Measurements from ENCODE around the gene CAPN11.
A peak's percentile ranks its signal among the peaks of the same experiment; 100 is the strongest.
"Not testable (repeated sequence)": the region's sequence is repeated elsewhere in the genome, so short reads cannot be mapped to it uniquely, and the experiment has no call there.

Gene CAPN11

GRCh38 chr6:44132476-44132875 lies 26.1 kb upstream of the CAPN11 start:
- DNase-seq = no peak

GRCh38 chr6:44133003-44133931 lies 25.4 kb upstream of the CAPN11 start:
- no peak for DNase-seq

GRCh38 chr6:44133981-44134711 lies 24.5 kb upstream of the CAPN11 start:
- no peak for DNase-seq

DNA sequence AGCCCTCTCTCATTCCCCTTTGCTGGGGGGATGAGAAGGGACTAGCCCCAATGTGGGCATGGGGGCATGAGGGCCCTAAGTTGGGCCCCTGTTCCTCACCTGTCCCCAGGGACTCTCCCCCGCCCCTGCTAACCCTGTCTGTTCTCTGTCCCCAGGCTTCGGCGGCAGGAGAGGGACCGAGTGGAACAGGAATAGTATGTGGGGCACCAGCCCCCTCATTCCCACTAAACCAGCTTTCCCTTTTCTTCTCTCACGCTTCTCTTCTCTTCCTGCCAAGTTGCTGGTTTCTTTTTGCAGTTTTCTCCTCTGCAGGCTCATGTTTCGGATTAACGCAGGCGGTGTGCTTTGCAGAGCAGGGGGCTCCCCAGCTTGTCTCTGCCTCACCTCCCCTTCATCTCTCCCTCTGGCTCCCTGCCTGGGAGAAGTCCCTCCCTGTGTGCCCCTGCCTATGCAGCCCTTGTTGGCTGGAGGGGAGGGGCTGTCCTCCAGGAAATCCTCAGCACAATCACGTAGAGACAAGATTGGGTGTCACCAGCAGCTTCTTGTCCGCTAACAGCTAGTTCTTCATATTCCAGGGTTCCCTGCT lies 23.4 kb upstream of the CAPN11 start:
- no peak for DNase-seq

- no peak for DNase-seq
Observed at GRCh38 chr6:44135875-44136274, 22.7 kb upstream of the CAPN11 start.

- no peak for DNase-seq
Observed at GRCh38 chr6:44138717-44139350, 19.8 kb upstream of the CAPN11 start.

DNA sequence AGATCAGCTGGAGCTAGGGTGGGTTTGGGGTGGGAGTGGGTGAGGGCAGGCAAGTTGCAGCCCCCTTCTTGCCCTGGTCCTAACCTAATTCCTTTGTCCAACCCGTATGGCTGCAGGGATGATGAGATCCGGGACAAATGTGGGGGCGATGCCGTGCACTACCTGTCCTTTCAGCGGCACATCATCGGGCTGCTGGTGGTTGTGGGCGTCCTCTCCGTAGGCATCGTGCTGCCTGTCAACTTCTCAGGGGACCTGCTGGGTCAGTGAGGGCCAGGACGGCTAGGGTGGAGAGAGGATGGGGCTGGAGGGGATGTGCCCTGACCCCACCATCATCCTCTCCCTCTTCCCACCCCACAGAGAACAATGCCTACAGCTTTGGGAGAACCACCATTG lies 19.3 kb upstream of the CAPN11 start:
- DNase-seq = no peak

DNA sequence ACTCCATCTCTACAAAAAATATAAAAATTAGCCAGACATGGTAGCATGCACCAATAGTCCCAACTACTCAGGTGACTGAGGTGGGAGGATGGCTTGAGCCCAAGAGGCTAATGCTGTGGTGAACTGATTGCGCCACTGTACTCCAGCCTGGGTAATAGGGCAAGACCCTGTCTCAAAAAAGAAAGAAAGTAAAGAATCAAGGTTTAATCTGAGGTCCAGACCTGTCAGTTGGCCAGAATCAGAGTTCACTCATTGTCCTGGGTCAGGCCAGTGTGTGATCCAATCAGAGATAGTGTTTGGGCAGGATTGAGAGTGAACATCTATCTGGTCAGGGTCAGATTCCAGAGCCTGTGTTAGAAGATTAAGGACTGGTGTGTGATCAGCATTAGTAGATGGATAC lies 15.8 kb upstream of the CAPN11 start:
- DNase-seq = no peak

DNA sequence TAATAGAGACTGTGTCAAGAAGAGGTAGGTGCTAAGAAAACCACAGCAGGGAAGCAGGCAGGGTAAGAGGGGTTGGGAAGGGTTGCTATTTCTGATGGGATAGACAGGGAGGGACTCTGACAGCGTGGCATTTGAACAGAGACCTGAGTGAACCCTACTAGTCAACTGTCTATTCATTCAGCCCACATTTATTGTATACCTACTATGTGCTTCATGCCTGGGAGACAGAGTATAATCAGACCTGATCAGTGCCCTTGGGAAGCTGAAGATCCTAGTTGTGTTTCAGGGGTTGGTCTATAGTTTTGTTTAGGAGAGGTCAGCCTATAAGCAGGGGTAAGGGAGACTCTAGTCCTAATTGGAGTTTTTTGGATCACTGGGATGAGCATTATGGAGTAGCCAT lies 14.9 kb upstream of the CAPN11 start:
- no peak for DNase-seq

- DNase-seq = not testable (repeated sequence)
Observed at GRCh38 chr6:44144536-44144935, 14.1 kb upstream of the CAPN11 start.

DNA sequence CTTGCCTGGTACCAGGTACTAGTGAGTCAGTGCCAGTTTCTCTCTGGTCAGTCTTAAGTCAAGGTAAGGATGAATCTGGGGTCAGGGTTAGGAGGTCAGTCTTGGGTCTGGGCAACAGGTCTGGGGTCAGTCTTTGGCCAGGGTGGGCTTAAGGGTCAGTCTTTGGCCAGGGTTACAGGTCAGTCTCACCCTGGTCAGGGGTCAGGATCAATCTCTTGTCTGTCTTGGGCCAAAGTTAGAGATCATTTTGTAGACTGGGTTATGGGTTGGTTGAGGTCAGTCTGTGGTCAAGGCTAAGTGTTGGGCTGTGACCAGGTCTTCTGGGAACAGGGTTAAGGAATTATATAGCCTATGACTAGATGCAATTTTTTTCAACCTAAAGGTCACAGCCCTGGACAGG lies 12.8 kb upstream of the CAPN11 start:
- DNase-seq = no peak

GRCh38 chr6:44146685-44147084 lies 11.9 kb upstream of the CAPN11 start:
- DNase-seq = no peak

- DNase-seq = no peak
Observed at GRCh38 chr6:44147256-44147655, 11.4 kb upstream of the CAPN11 start.

DNA sequence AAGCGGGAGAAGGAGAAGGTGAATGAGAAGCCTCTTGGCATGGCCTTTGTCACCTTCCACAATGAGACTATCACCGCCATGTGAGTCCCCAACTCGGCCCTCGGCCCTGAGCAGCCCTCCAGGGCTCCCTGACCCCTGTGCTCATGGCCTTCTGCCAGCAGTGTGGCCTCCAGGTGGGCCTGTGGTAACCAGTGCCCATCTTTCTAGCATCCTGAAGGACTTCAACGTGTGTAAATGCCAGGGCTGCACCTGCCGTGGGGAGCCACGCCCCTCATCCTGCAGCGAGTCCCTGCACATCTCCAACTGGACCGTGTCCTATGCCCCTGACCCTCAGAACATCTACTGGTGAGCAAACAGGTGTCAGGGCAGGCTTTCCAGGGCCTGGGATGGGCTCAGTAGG lies 10.3 kb upstream of the CAPN11 start:
- DNase-seq = no peak

GRCh38 chr6:44149369-44150012 lies 9.1 kb upstream of the CAPN11 start:
- DNase-seq = no peak

- DNase-seq = no peak
Observed at GRCh38 chr6:44150317-44150917, 8.2 kb upstream of the CAPN11 start.

DNA sequence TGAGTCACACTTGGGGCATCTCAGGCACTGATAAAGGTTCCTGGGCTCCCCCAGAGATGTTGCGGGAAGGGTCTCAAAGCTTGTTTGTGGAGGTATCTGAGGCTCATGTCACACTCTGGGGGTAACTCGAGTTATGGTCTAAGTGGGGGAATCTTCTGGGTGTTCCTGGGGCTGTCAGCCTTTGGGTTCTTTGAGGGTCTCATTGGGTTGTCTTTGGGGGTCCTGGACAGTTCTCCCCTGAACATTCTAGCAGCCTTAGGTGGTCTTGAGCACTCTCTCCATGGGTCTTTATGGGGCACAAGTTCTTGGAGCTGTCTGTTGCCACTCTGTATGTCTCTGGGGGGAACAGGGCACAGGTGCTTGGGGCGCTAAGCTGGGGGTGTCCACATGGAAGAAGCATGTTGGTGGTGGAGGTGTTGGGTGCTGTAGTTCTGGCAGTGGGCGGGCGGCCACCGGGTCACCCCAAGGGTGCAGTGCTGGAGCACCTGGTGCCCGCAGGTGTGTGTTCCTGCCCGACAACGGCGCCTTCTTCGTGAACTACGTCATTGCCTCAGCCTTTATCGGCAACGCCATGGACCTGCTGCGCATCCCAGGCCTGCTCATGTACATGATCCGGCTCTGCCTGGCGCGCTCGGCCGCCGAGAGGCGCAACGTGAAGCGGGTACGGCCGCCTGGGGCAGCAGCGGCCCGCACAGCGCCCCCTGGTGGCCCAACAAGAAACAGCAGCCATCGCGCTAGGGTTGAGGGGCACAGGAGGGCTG lies 7.1 kb upstream of the CAPN11 start:
- DNase-seq = peak; percentile 47

DNA sequence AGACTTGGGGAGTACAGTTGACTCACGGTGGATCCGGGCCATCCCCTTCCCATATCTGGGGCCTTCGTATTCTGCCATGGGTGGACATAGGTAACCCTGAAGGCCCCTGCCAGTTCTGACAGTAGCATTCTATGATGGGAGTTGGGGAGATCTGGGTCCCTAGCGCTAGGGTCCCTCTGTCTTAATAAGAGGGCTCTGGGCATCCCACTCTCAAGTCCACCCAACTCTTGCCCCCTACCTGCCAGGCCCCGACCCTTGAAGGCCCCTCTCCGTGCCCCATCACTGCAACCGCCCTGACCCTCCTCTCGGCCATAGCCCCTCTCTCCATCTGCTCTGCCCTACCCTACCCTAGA lies 6.5 kb upstream of the CAPN11 start:
- no peak for DNase-seq

DNA sequence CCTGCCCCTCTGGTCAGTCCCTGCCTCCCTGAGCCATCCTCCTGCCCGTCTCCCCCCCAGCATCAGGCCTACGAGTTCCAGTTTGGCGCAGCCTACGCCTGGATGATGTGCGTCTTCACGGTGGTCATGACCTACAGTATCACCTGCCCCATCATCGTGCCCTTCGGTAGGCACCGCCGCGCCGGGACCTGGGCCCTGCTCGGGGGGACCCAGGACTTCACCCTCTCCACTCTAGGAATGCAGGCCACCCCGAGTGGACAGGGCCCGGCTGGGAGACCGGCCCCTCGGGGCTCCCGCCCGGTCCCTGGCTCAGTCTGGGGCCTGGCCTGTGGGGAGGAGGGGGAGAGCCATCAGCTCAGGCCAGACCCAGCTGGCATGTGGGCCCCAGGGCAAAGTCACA lies 6.1 kb upstream of the CAPN11 start:
- no peak for DNase-seq

DNA sequence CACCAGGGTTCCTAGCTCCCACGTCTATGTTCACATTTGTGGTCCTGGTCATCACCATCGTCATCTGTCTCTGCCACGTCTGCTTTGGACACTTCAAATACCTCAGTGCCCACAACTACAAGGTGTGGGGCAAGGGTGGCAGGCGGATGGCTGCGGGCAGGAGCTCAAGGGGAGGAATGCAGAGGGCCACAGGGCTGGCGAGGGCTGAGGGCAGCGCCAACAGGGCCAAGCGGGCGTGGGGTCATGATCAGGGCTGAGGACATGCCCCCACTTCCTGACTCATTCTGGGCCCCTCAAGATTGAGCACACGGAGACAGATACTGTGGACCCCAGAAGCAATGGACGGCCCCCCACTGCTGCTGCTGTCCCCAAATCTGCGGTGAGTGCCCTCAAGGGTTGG lies 4.6 kb upstream of the CAPN11 start:
- no peak for DNase-seq

- no peak for DNase-seq
Observed at GRCh38 chr6:44156494-44157151, 2.0 kb upstream of the CAPN11 start.
